DOHH2 (cell line): Measurements from ENCODE around the gene RNLS.

Experiments
- EZH2phosphoT487 ChIP-seq: fragments of 200-600 bp; sonication (generic); IDR thresholded peaks from 2 replicates; pipeline ENCODE4 v1.6.1; 2017; ENCODE audit warnings: borderline replicate concordance, mild to moderate bottlenecking, antibody characterized with exemption, low read length, moderate library complexity, mixed read lengths
- TF ChIP-seq, protein P1 (sequence below): fragments of 200-600 bp; sonication (generic); IDR thresholded peaks from one replicate; pipeline ENCODE4 v1.5.1; 2014; ENCODE audit warnings: antibody characterized with exemption, mild to moderate bottlenecking, low read depth, low read length; ENCODE audit not compliant: poor library complexity, severe bottlenecking

DNA sequence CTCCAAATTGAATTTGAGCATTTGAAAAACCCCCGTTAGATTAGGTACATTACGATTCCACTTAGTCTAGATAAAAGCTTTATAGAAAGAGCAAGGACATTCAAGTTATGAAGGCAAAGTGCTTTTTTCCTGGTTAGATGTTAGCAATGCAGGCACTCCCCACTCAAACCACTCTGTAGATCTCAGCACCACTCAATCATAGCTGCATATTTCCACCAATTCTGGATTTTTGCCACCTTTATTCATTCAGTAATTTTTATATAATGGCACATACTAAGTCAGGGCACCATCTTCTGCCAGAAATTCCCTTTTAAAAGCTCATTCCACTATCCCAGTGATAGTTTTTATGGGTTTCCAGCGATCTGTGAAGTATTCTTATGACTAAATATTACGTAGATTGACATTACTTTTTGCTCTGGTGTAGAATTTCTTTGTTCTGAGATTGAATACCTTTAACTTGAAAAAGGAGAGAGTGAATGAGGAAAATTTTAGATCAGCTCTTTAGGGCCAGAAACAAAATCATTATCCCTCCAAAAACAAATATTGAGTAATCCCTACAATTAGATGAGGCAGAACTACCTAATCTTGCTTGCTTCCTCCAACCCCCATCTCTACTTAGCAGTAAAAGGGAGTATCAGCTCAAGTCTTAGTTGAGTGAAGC is 51.6 kb downstream of the RNLS start:
- TF ChIP-seq, protein P1, sequence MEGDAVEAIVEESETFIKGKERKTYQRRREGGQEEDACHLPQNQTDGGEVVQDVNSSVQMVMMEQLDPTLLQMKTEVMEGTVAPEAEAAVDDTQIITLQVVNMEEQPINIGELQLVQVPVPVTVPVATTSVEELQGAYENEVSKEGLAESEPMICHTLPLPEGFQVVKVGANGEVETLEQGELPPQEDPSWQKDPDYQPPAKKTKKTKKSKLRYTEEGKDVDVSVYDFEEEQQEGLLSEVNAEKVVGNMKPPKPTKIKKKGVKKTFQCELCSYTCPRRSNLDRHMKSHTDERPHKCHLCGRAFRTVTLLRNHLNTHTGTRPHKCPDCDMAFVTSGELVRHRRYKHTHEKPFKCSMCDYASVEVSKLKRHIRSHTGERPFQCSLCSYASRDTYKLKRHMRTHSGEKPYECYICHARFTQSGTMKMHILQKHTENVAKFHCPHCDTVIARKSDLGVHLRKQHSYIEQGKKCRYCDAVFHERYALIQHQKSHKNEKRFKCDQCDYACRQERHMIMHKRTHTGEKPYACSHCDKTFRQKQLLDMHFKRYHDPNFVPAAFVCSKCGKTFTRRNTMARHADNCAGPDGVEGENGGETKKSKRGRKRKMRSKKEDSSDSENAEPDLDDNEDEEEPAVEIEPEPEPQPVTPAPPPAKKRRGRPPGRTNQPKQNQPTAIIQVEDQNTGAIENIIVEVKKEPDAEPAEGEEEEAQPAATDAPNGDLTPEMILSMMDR: no peak
- TF ChIP-seq EZH2phosphoT487: no peak
